SK-N-SH (cell line): Measurements from ENCODE around the gene NAA11. TPM values are rescaled to one million over a fixed set of nuclear protein-coding genes. Genes with fewer than 3 reads are reported as not detected.
A peak's percentile ranks its signal among the peaks of the same experiment; 100 is the strongest.

Experiments
- CTCF ChIA-PET: fragments of 300-600, 350-600 bp; formaldehyde crosslinking; extraction: SDS; loops from one replicate; lab custom pipeline; 2021; lab: Yijun Ruan, JAX
- POLR2A ChIA-PET: fragments of 350-600 bp; sonication (Branson Sonifier 250); formaldehyde crosslinking; extraction: SDS; loops from one replicate; lab custom pipeline; 2020; ENCODE audit warnings: antibody characterized with exemption, inconsistent platforms; lab: Yijun Ruan, JAX
- DNase-seq: peaks from one replicate; pipeline ENCODE4 v3.0.0; 2012
- H2AFZ ChIP-seq: fragments of 200-600 bp; sonication (generic); 2 replicates; pipeline ENCODE4 v1.8.1; 2016; ENCODE audit warnings: antibody characterized with exemption, mild to moderate bottlenecking, low read depth
- H3F3A ChIP-seq: fragments of 200-600 bp; sonication (generic); replicated peaks from 2 replicates; pipeline ENCODE3; 2016; ENCODE audit warnings: antibody characterized with exemption, mild to moderate bottlenecking; ENCODE audit not compliant: insufficient read depth
- H3K27ac ChIP-seq, 2 experiments: fragments of 200-500 bp in 1 of 2; fragments of 200-600 bp in 1 of 2; sonication (Bioruptor generic) in 1 of 2; sonication (generic), shearing (Covaris generic) in 1 of 2; 2 replicates each; pipeline versions ENCODE4 v1.5.1 to v1.6.1; 2014 to 2016; ENCODE audit warnings: low read depth in 2 of 2, inconsistent platforms in 1 of 2, low read length in 1 of 2, mild to moderate bottlenecking in 1 of 2, mixed read lengths in 1 of 2
- H3K27me3 ChIP-seq: fragments of 200-600 bp; sonication (generic), shearing (Covaris generic); 2 replicates; pipeline ENCODE4 v1.6.1; 2016; ENCODE audit warnings: mixed run types; ENCODE audit not compliant: insufficient read depth
- H3K36me3 ChIP-seq, 2 experiments: fragments of 200-500 bp in 1 of 2; fragments of 200-600 bp in 1 of 2; sonication (Bioruptor generic) in 1 of 2; sonication (generic) in 1 of 2; replicated peaks in 1 of 2; 2 replicates each; pipeline versions ENCODE3 to v1.5.1; 2014 to 2016; ENCODE audit warnings: low read length in 1 of 2, mild to moderate bottlenecking in 1 of 2; ENCODE audit not compliant: insufficient read depth in 2 of 2, control insufficient read depth in 1 of 2
- H3K4me1 ChIP-seq, 2 experiments: fragments of 200-500 bp in 1 of 2; fragments of 200-600 bp in 1 of 2; sonication (Bioruptor generic) in 1 of 2; sonication (generic), shearing (Covaris generic) in 1 of 2; 2 replicates each; pipeline versions ENCODE4 v1.5.1 to v1.6.1; 2014 to 2016; ENCODE audit warnings: low read depth in 1 of 2, low read length in 1 of 2, mixed run types in 1 of 2; ENCODE audit not compliant: insufficient read depth in 2 of 2, control insufficient read depth in 1 of 2
- H3K4me2 ChIP-seq: fragments of 200-600 bp; sonication (generic), shearing (Covaris generic); 2 replicates; pipeline ENCODE4 v1.6.1; 2017; ENCODE audit warnings: mixed run types
- H3K4me3 ChIP-seq, 2 experiments: fragments of 200-500 bp in 1 of 2; fragments of 200-600 bp in 1 of 2; sonication (Bioruptor generic) in 1 of 2; sonication (generic), shearing (Covaris generic) in 1 of 2; 2 replicates each; pipeline versions ENCODE4 v1.5.1 to v1.8.1; 2014 to 2016; ENCODE audit warnings: low read depth in 2 of 2, inconsistent platforms in 1 of 2, low read length in 1 of 2, mild to moderate bottlenecking in 1 of 2, mixed read lengths in 1 of 2, moderate library complexity in 1 of 2
- H3K79me2 ChIP-seq: fragments of 200-600 bp; sonication (generic); 2 replicates; pipeline ENCODE4 v1.8.1; 2017; ENCODE audit warnings: mild to moderate bottlenecking; ENCODE audit not compliant: insufficient read depth
- H3K9ac ChIP-seq: fragments of 200-600 bp; sonication (generic); 2 replicates; pipeline ENCODE4 v1.6.1; 2017; ENCODE audit warnings: mixed run types
- H3K9me2 ChIP-seq: fragments of 200-600 bp; sonication (generic); 2 replicates; pipeline ENCODE4 v1.6.1; 2017; ENCODE audit warnings: mixed run types
- H3K9me3 ChIP-seq: fragments of 200-600 bp; sonication (generic); 2 replicates; pipeline ENCODE4 v1.6.1; 2017; ENCODE audit warnings: mixed run types, mild to moderate bottlenecking, moderate library complexity
- H4K20me1 ChIP-seq: fragments of 200-600 bp; sonication (generic); 2 replicates; pipeline ENCODE4 v1.6.1; 2017; ENCODE audit warnings: mild to moderate bottlenecking, mixed run types; ENCODE audit not compliant: insufficient read depth
- CHD2 ChIP-seq: fragments of 150-350 bp; IDR thresholded peaks from 2 replicates; pipeline ENCODE4 v1.6.1; 2018; ENCODE audit warnings: low read length; ENCODE audit not compliant: partially characterized antibody
- ELF1 ChIP-seq: IDR thresholded peaks from 2 replicates; pipeline ENCODE4 v1.4.0; 2012
- FOXM1 ChIP-seq: IDR thresholded peaks from 2 replicates; pipeline ENCODE4 v1.4.0; 2012; ENCODE audit warnings: low read depth, mild to moderate bottlenecking
- GATA2 ChIP-seq: sonication (generic); formaldehyde crosslinking; IDR thresholded peaks from 2 replicates; pipeline ENCODE4 v1.5.0; 2020; ENCODE audit warnings: mild to moderate bottlenecking, missing genetic modification reagents
- JUND ChIP-seq: IDR thresholded peaks from 2 replicates; pipeline ENCODE4 v1.4.0; 2012
- MAX ChIP-seq: IDR thresholded peaks from 2 replicates; pipeline ENCODE4 v1.4.0; 2012; ENCODE audit warnings: low read depth
- MEF2A ChIP-seq: IDR thresholded peaks from 2 replicates; pipeline ENCODE4 v1.4.0; 2012; ENCODE audit warnings: low read depth, borderline replicate concordance
- MXI1 ChIP-seq: IDR thresholded peaks from 2 replicates; pipeline ENCODE4 v1.6.1; 2012; ENCODE audit warnings: mild to moderate bottlenecking, low read depth, low read length, improper control_type of control experiment
- NFIC ChIP-seq: IDR thresholded peaks from 2 replicates; pipeline ENCODE4 v1.4.0; 2012; ENCODE audit warnings: borderline replicate concordance
- RFX5 ChIP-seq: IDR thresholded peaks from 2 replicates; pipeline ENCODE4 v1.6.1; 2012; ENCODE audit warnings: mild to moderate bottlenecking, improper control_type of control experiment, low read length
- RXRA ChIP-seq: IDR thresholded peaks from 2 replicates; pipeline ENCODE4 v1.4.0; 2012; ENCODE audit warnings: low read depth, mild to moderate bottlenecking, borderline replicate concordance
- TAF1 ChIP-seq: IDR thresholded peaks from 2 replicates; pipeline ENCODE4 v1.6.1; 2012; ENCODE audit warnings: low read depth, mild to moderate bottlenecking, low read length, moderate library complexity, borderline replicate concordance
- TCF12 ChIP-seq: IDR thresholded peaks from 2 replicates; pipeline ENCODE4 v1.4.0; 2012
- YY1 ChIP-seq: IDR thresholded peaks from 2 replicates; pipeline ENCODE4 v1.4.0; 2012; ENCODE audit warnings: low read depth, mild to moderate bottlenecking
- ZBTB33 ChIP-seq: IDR thresholded peaks from 2 replicates; pipeline ENCODE4 v1.4.0; 2012; ENCODE audit warnings: low read depth, borderline replicate concordance
- WGBS: methylation state at CpG from one replicate; pipeline ENCODE4 v1.1.6; 2017; ENCODE audit warnings: low lambda C conversion rate; 5-methylcytosine and 5-hydroxymethylcytosine counted together
- polyA plus RNA-seq, 3 experiments: library from polyadenylated mRNA; depleted of rRNA; stranded (reverse); fragments of >200 nt; gene quantifications; 2 replicates each; pipeline ENCODE4 v1.2.3, GENCODE V29; 2012
- TF ChIP-seq, protein P1 (sequence below): fragments of 200-600 bp; sonication (generic); IDR thresholded peaks from 2 replicates; pipeline ENCODE4 v1.6.1; 2017; ENCODE audit warnings: antibody characterized with exemption, mild to moderate bottlenecking, moderate library complexity
- TF ChIP-seq, protein P2 (sequence below): fragments of 150-350 bp; IDR thresholded peaks from 2 replicates; pipeline ENCODE4 v1.6.1; 2017; ENCODE audit warnings: antibody characterized with exemption, low read length, low read depth, borderline replicate concordance
- TF ChIP-seq, protein P3 (sequence below): fragments of 150-350 bp; IDR thresholded peaks from 2 replicates; pipeline ENCODE4 v1.6.1; 2016; ENCODE audit warnings: mild to moderate bottlenecking, low read depth, low read length
- TF ChIP-seq, protein P4 (sequence below): IDR thresholded peaks from 2 replicates; pipeline ENCODE4 v1.4.0; 2012; ENCODE audit warnings: low read depth, borderline replicate concordance

The NAA11 gene
- polyA plus RNA-seq, 1 of the 3 experiments (the other 2 are of a cell fraction), result not detected

DNA sequence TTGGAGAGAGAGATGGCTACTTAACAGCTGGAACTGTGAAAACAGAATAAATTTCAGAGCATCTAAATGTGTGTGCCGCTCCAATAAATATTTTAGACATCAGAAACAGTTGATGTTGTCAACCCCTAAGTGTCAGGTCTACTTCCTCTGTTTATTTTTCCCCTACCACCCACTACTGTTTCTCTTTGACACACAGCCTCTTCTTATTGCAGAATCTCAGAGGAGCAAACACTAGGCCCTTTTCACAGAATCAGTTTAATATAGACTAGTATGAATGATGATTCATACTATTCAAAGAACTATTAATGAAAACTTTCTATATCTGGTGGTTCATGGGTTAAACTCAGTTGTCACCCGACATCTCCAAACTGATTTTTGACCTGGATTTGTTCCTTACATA, 33.9 kb downstream of the NAA11 start (continued):
- TF ChIP-seq, protein P1, sequence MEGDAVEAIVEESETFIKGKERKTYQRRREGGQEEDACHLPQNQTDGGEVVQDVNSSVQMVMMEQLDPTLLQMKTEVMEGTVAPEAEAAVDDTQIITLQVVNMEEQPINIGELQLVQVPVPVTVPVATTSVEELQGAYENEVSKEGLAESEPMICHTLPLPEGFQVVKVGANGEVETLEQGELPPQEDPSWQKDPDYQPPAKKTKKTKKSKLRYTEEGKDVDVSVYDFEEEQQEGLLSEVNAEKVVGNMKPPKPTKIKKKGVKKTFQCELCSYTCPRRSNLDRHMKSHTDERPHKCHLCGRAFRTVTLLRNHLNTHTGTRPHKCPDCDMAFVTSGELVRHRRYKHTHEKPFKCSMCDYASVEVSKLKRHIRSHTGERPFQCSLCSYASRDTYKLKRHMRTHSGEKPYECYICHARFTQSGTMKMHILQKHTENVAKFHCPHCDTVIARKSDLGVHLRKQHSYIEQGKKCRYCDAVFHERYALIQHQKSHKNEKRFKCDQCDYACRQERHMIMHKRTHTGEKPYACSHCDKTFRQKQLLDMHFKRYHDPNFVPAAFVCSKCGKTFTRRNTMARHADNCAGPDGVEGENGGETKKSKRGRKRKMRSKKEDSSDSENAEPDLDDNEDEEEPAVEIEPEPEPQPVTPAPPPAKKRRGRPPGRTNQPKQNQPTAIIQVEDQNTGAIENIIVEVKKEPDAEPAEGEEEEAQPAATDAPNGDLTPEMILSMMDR, result no peak
- TF ChIP-seq MXI1 (no peak), FOXM1 (no peak), RXRA (no peak), TCF12 (no peak), ELF1 (no peak)
- TF ChIP-seq, protein P2, sequence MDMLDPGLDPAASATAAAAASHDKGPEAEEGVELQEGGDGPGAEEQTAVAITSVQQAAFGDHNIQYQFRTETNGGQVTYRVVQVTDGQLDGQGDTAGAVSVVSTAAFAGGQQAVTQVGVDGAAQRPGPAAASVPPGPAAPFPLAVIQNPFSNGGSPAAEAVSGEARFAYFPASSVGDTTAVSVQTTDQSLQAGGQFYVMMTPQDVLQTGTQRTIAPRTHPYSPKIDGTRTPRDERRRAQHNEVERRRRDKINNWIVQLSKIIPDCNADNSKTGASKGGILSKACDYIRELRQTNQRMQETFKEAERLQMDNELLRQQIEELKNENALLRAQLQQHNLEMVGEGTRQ, result no peak

DNA sequence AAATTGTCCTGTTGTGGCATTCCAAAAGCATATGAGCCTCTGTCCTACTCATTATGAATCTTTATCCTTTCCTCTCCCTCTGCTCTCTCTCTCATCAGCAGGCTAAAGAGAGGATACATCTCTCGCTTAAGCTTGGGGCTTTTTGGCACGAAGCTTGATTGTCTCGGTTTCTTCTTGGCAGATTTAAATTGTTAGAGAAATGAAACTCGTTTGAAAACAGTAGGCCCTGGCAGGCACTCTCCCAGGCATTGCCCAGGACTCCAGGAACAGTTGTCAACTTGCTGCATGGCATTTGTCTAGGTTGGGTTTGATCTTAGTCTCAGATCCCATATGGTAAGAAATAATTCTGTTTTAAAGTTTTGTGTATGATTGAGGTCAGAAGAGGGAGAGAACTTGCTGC, 35.5 kb downstream of the NAA11 start:
- Histone ChIP-seq H3K9ac (no peak overlapping the region), H3K27ac (no peak overlapping the region), H3K4me1 (peaks cover 0 to 2% of the 10 kb centered on the region in 2 experiments; a peak in 1 of 4 replicates), H3F3A (no peaks in the 10 kb centered on the region), H4K20me1 (no peaks in the 10 kb centered on the region), H2AFZ (0 out of 2 replicates have a peak overlapping the region, but pooled peaks have one; percentile 16), H3K9me3 (no peaks in the 10 kb centered on the region), H3K36me3 (no peaks in the 10 kb centered on the region), H3K79me2 (no peaks in the 10 kb centered on the region), H3K27me3 (no peaks in the 10 kb centered on the region), H3K4me3 (no peak overlapping the region), H3K4me2 (no peak overlapping the region), H3K9me2 (no peaks in the 10 kb centered on the region)
- 65% methylated on average over 4 of the region's 4 CpGs for WGBS
- TF ChIP-seq ZBTB33 (no peak), TAF1 (no peak), MEF2A (no peak), RFX5 (no peak), TCF12 (no peak), NFIC (no peak), GATA2 (CRISPR knock-in tag) (no peak), CHD2 (no peak), YY1 (no peak), MAX (no peak), JUND (no peak), ELF1 (no peak), MXI1 (no peak)
- TF ChIP-seq, protein P3, sequence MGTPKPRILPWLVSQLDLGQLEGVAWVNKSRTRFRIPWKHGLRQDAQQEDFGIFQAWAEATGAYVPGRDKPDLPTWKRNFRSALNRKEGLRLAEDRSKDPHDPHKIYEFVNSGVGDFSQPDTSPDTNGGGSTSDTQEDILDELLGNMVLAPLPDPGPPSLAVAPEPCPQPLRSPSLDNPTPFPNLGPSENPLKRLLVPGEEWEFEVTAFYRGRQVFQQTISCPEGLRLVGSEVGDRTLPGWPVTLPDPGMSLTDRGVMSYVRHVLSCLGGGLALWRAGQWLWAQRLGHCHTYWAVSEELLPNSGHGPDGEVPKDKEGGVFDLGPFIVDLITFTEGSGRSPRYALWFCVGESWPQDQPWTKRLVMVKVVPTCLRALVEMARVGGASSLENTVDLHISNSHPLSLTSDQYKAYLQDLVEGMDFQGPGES, result no peak
- TF ChIP-seq, protein P1, result no peak
- TF ChIP-seq, protein P4, sequence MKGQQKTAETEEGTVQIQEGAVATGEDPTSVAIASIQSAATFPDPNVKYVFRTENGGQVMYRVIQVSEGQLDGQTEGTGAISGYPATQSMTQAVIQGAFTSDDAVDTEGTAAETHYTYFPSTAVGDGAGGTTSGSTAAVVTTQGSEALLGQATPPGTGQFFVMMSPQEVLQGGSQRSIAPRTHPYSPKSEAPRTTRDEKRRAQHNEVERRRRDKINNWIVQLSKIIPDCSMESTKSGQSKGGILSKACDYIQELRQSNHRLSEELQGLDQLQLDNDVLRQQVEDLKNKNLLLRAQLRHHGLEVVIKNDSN, result no peak
- TF ChIP-seq, protein P2, result no peak
- DNase-seq, result no peak
- POLR2A ChIA-PET, result no interaction called here
- CTCF ChIA-PET, result no interaction called here
